ENCODE results near the gene KCNMB3. TPM values are rescaled to one million over a fixed set of nuclear protein-coding genes. Genes with fewer than 3 reads are reported as not detected.
"Not testable (repeated sequence)": the region's sequence is repeated elsewhere in the genome, so short reads cannot be mapped to it uniquely, and the experiment has no call there.

KCNMB3 gene
- total and polyA plus RNA-seq, 4 donors: 0.44 to 3.1 (median 2.2) TPM

GRCh38 chr3:179278151-179278550, 27.2 kb upstream of the KCNMB3 start (continued):
- TF ChIP-seq, protein P1, sequence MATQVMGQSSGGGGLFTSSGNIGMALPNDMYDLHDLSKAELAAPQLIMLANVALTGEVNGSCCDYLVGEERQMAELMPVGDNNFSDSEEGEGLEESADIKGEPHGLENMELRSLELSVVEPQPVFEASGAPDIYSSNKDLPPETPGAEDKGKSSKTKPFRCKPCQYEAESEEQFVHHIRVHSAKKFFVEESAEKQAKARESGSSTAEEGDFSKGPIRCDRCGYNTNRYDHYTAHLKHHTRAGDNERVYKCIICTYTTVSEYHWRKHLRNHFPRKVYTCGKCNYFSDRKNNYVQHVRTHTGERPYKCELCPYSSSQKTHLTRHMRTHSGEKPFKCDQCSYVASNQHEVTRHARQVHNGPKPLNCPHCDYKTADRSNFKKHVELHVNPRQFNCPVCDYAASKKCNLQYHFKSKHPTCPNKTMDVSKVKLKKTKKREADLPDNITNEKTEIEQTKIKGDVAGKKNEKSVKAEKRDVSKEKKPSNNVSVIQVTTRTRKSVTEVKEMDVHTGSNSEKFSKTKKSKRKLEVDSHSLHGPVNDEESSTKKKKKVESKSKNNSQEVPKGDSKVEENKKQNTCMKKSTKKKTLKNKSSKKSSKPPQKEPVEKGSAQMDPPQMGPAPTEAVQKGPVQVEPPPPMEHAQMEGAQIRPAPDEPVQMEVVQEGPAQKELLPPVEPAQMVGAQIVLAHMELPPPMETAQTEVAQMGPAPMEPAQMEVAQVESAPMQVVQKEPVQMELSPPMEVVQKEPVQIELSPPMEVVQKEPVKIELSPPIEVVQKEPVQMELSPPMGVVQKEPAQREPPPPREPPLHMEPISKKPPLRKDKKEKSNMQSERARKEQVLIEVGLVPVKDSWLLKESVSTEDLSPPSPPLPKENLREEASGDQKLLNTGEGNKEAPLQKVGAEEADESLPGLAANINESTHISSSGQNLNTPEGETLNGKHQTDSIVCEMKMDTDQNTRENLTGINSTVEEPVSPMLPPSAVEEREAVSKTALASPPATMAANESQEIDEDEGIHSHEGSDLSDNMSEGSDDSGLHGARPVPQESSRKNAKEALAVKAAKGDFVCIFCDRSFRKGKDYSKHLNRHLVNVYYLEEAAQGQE (IDR thresholded peaks at IDR 0.05): no peak
- TF ChIP-seq GABPA (IDR thresholded peaks at IDR 0.05 in 1 of 2, conservative IDR thresholded peaks at IDR 0.05 in 1 of 2) (no peak), RAD21 (IDR thresholded peaks at IDR 0.05) (no peak)

GRCh38 chr3:179276743-179277142, 25.8 kb upstream of the KCNMB3 start:
- Histone ChIP-seq H3K4me3 (ENCODE audit: low read depth in 1 of 3, low read length in 3 of 3) (no peak overlapping the region), H3K27ac (ENCODE audit: low read depth in 1 of 2, low read length in 2 of 2) (no peak overlapping the region), H3K9me3 (ENCODE audit: control insufficient read depth in 4 of 4, low read length in 3 of 4) (no peaks in the 10 kb centered on the region), H3K9ac (ENCODE audit: low read depth in 1 of 2, low read length in 2 of 2) (no peak overlapping the region), H3K27me3 (ENCODE audit: control insufficient read depth in 4 of 4, insufficient read depth in 4 of 4, low read length in 3 of 4) (no peaks in the 10 kb centered on the region), H3K4me1 (ENCODE audit: control insufficient read depth in 4 of 4, insufficient read depth in 4 of 4, low read length in 3 of 4) (no peaks in the 10 kb centered on the region), H3K36me3 (ENCODE audit: control insufficient read depth in 4 of 4, insufficient read depth in 3 of 4, low read depth in 1 of 4, low read length in 3 of 4) (no peaks in the 10 kb centered on the region)
- DNase-seq (ENCODE audit: low spot score): no peak
- 85% methylated on average over 3 of the region's 3 CpGs for WGBS
- no peak for TF ChIP-seq RAD21 (IDR thresholded peaks at IDR 0.05)
- no peak for TF ChIP-seq RXRA (IDR thresholded peaks at IDR 0.05)
- TF ChIP-seq HNF4A (conservative IDR thresholded peaks at IDR 0.05): no peak
- no peak for TF ChIP-seq FOXA2 (IDR thresholded peaks at IDR 0.05)
- TF ChIP-seq, protein P2, sequence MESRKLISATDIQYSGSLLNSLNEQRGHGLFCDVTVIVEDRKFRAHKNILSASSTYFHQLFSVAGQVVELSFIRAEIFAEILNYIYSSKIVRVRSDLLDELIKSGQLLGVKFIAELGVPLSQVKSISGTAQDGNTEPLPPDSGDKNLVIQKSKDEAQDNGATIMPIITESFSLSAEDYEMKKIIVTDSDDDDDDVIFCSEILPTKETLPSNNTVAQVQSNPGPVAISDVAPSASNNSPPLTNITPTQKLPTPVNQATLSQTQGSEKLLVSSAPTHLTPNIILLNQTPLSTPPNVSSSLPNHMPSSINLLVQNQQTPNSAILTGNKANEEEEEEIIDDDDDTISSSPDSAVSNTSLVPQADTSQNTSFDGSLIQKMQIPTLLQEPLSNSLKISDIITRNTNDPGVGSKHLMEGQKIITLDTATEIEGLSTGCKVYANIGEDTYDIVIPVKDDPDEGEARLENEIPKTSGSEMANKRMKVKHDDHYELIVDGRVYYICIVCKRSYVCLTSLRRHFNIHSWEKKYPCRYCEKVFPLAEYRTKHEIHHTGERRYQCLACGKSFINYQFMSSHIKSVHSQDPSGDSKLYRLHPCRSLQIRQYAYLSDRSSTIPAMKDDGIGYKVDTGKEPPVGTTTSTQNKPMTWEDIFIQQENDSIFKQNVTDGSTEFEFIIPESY (IDR thresholded peaks at IDR 0.05): no peak
- TF ChIP-seq MAX (IDR thresholded peaks at IDR 0.05): no peak

DNA sequence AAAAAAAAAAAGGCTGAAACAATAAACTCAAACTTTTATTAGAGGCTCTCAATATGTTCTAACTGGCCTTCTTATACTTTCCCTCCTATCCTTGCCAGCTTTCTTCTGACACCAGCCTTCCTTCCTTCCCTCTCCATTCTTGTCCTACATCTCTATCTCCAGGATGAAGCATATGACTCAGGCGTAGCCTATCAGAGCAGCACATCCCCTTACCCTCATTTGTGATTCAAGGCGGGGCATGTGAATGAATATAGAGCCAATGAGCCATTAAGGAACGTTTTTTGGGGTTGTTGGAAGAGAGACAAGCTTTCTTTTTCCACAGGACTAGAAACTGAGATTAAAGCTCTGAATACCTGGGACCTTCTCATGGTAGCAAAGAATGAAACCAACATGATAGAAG, 25.1 kb upstream of the KCNMB3 start:
- Histone ChIP-seq H3K9me3 (ENCODE audit: control insufficient read depth in 4 of 4, low read length in 3 of 4) (no peaks in the 10 kb centered on the region), H3K9ac (ENCODE audit: low read depth in 1 of 2, low read length in 2 of 2) (no peak overlapping the region), H3K27ac (ENCODE audit: low read depth in 1 of 2, low read length in 2 of 2) (no peak overlapping the region), H3K4me1 (ENCODE audit: control insufficient read depth in 4 of 4, insufficient read depth in 4 of 4, low read length in 3 of 4) (no peaks in the 10 kb centered on the region), H3K4me3 (ENCODE audit: low read depth in 1 of 3, low read length in 3 of 3) (no peak overlapping the region), H3K36me3 (ENCODE audit: control insufficient read depth in 4 of 4, insufficient read depth in 3 of 4, low read depth in 1 of 4, low read length in 3 of 4) (no peaks in the 10 kb centered on the region), H3K27me3 (ENCODE audit: control insufficient read depth in 4 of 4, insufficient read depth in 4 of 4, low read length in 3 of 4) (no peaks in the 10 kb centered on the region)
- TF ChIP-seq, protein P2 (IDR thresholded peaks at IDR 0.05): no peak
- no peak for TF ChIP-seq RXRA (IDR thresholded peaks at IDR 0.05)
- TF ChIP-seq GABPA (IDR thresholded peaks at IDR 0.05 in 1 of 2, conservative IDR thresholded peaks at IDR 0.05 in 1 of 2): no peak
- no peak for DNase-seq (ENCODE audit: low spot score)
- WGBS: 67% methylated on average over 3 of the region's 3 CpGs

GRCh38 chr3:179274434-179274833, 23.5 kb upstream of the KCNMB3 start:
- H3K4me1 ChIP-seq (ENCODE audit: control insufficient read depth in 4 of 4, insufficient read depth in 4 of 4, low read length in 3 of 4); H3K9ac ChIP-seq (ENCODE audit: low read depth in 1 of 2, low read length in 2 of 2); H3K4me3 ChIP-seq (ENCODE audit: low read depth in 1 of 3, low read length in 3 of 3); H3K27ac ChIP-seq (ENCODE audit: low read depth in 1 of 2, low read length in 2 of 2); H3K36me3 ChIP-seq (ENCODE audit: control insufficient read depth in 4 of 4, insufficient read depth in 3 of 4, low read depth in 1 of 4, low read length in 3 of 4); H3K27me3 ChIP-seq (ENCODE audit: control insufficient read depth in 4 of 4, insufficient read depth in 4 of 4, low read length in 3 of 4); DNase-seq (ENCODE audit: low spot score); H3K9me3 ChIP-seq (ENCODE audit: control insufficient read depth in 4 of 4, low read length in 3 of 4): not testable (repeated sequence)
- 97% methylated on average over 2 of the region's 2 CpGs for WGBS

Data from liver (tissue), 9 donors.